Neural progenitor cell (in vitro differentiated cells): ENCODE data around the gene SLCO1B1.

Experiments used
- CTCF ChIP-seq: fragments of 200-600 bp; sonication (generic); IDR thresholded peaks from 2 replicates; pipeline ENCODE4 v1.5.1; 2017; ENCODE audit warnings: antibody characterized with exemption, mild to moderate bottlenecking
- EZH2 ChIP-seq: fragments of 200-600 bp; sonication (generic); IDR thresholded peaks from 2 replicates; pipeline ENCODE4 v1.6.1; 2017; ENCODE audit warnings: antibody characterized with exemption, mild to moderate bottlenecking, moderate library complexity

- TF ChIP-seq CTCF (no peak), EZH2 (no peak)
These were observed 59.0 kb downstream of the SLCO1B1 start for GRCh38 chr12:21190016-21190415.
